HepG2 (cell line): ENCODE results near the gene CUL9. TPM values are rescaled to one million over a fixed set of nuclear protein-coding genes. Genes with fewer than 3 reads are reported as not detected.

Experiments used
- ARID5B ChIP-seq: IDR thresholded peaks from 2 replicates; pipeline ENCODE4 v1.4.0; 2020; ENCODE audit warnings: mild to moderate bottlenecking, missing genetic modification reagents
- CHCHD3 ChIP-seq: sonication (generic); formaldehyde crosslinking; IDR thresholded peaks from 2 replicates; pipeline ENCODE4 v1.8.0; 2022; ENCODE audit warnings: mild to moderate bottlenecking, missing genetic modification reagents, moderate library complexity
- CHD2 ChIP-seq: IDR thresholded peaks from 2 replicates; pipeline ENCODE4 v1.6.1; 2011; ENCODE audit warnings: low read depth, low read length, improper control_type of control experiment
- CREB1 ChIP-seq, 2 experiments: fragments of 450-650 bp in 1 of 2; IDR thresholded peaks; 2 replicates each; pipeline ENCODE4 v1.6.1; 2016 to 2017; ENCODE audit warnings: control low read depth in 1 of 2, mild to moderate bottlenecking in 1 of 2, missing compliant biosample characterization in 1 of 2, missing genetic modification characterization in 1 of 2
- IKZF5 ChIP-seq: IDR thresholded peaks from 2 replicates; pipeline ENCODE4 v1.6.1; 2018; ENCODE audit warnings: missing genetic modification reagents, mild to moderate bottlenecking, missing compliant biosample characterization
- JARID2 ChIP-seq: sonication (generic); formaldehyde crosslinking; IDR thresholded peaks from 2 replicates; pipeline ENCODE4 v1.8.1; 2023; ENCODE audit warnings: missing genetic modification reagents, inconsistent platforms; ENCODE audit not compliant: insufficient replicate concordance
- KLF13 ChIP-seq: sonication (generic); formaldehyde crosslinking; IDR thresholded peaks from 2 replicates; pipeline ENCODE4 v1.4.0; 2020; ENCODE audit warnings: mild to moderate bottlenecking, missing genetic modification reagents
- MED8 ChIP-seq: sonication (generic); formaldehyde crosslinking; IDR thresholded peaks from 2 replicates; pipeline ENCODE4 v1.8.1; 2023; ENCODE audit warnings: mild to moderate bottlenecking, missing genetic modification reagents; ENCODE audit not compliant: insufficient replicate concordance
- MNT ChIP-seq: fragments of 450-650 bp; IDR thresholded peaks from 2 replicates; pipeline ENCODE4 v1.6.1; 2016
- NFE2L1 ChIP-seq: sonication (generic); formaldehyde crosslinking; IDR thresholded peaks from 2 replicates; pipeline ENCODE4 v1.4.0; 2020; ENCODE audit warnings: missing genetic modification reagents, mild to moderate bottlenecking, borderline replicate concordance
- TBP ChIP-seq: sonication (generic); formaldehyde crosslinking; IDR thresholded peaks from 2 replicates; pipeline ENCODE4 v1.5.0; 2020; ENCODE audit warnings: missing genetic modification reagents
- TEAD2 ChIP-seq: sonication (generic); formaldehyde crosslinking; IDR thresholded peaks from 2 replicates; pipeline ENCODE4 v1.9.0; 2021; ENCODE audit warnings: missing genetic modification reagents
- ZC3H4 ChIP-seq: sonication (generic); formaldehyde crosslinking; IDR thresholded peaks from 2 replicates; pipeline ENCODE4 v1.4.0; 2020; ENCODE audit warnings: missing genetic modification reagents, borderline replicate concordance
- ZNF280B ChIP-seq: sonication (generic); formaldehyde crosslinking; IDR thresholded peaks from 2 replicates; pipeline ENCODE4 v1.5.0; 2020; ENCODE audit warnings: missing genetic modification reagents, mild to moderate bottlenecking, borderline replicate concordance
- ZNF317 ChIP-seq: sonication (generic); formaldehyde crosslinking; IDR thresholded peaks from 2 replicates; pipeline ENCODE4 v1.5.0; 2020; ENCODE audit warnings: mild to moderate bottlenecking, missing genetic modification reagents
- ZNF414 ChIP-seq: sonication (generic); formaldehyde crosslinking; IDR thresholded peaks from 2 replicates; pipeline ENCODE4 v1.5.0; 2020; ENCODE audit warnings: missing genetic modification reagents
- ZNF75D ChIP-seq: sonication (generic); formaldehyde crosslinking; IDR thresholded peaks from 2 replicates; pipeline ENCODE4 v1.8.1; 2023; ENCODE audit warnings: missing genetic modification reagents, mild to moderate bottlenecking, borderline replicate concordance
- polyA plus RNA-seq, 8 experiments: library from polyadenylated mRNA; depleted of rRNA in 3 of 8; stranded (reverse) in 7 of 8; unstranded in 1 of 8; fragments of >200 nt; fragmentation: Illumina TruSeq in 4 of 8; extraction: Trizol in 4 of 8; gene quantifications; 2 replicates each; pipeline versions ENCODE4 v1.2.1 to v1.2.3, GENCODE V29; 2011 to 2016; ENCODE audit warnings: low read depth in 4 of 8, missing spikeins in 1 of 8, mixed read lengths in 1 of 8; ENCODE audit not compliant: insufficient read depth in 1 of 8
- total RNA-seq, 5 experiments: library from RNA; depleted of rRNA; stranded (reverse); fragments of >200 nt; fragmentation: Illumina TruSeq; extraction: Trizol; gene quantifications; 2 replicates each; pipeline ENCODE4 v1.2.3, GENCODE V29; 2016; ENCODE audit warnings: low read depth in 1 of 5

Gene CUL9
- total and polyA plus RNA-seq, 2 of the 13 experiments (the other 11 are each of a cell fraction or from before 2014, with no cell fraction given) = 11.4 to 13.7 TPM

GRCh38 chr6:43143235-43144128, 38.5 kb upstream of the CUL9 start (continued):
- TF ChIP-seq ZNF280B (CRISPR knock-in tag) (peak; percentile 70; the same call in 1 of the 2 replicates), NFE2L1 (CRISPR knock-in tag) (no peak), CHCHD3 (CRISPR knock-in tag) (no peak), JARID2 (CRISPR knock-in tag) (no peak), ZNF317 (CRISPR knock-in tag) (0 out of 2 replicates have a peak, but pooled peaks have one; percentile 44), ZNF75D (CRISPR knock-in tag) (no peak), TEAD2 (CRISPR knock-in tag) (no peak), MED8 (CRISPR knock-in tag) (no peak), ZNF414 (CRISPR knock-in tag) (0 out of 2 replicates have a peak, but pooled peaks have one; percentile 59), TBP (CRISPR knock-in tag) (no peak), ZC3H4 (CRISPR knock-in tag) (no peak), CHD2 (peak; percentile 27; the same call in 1 of the 2 replicates), ARID5B (CRISPR knock-in tag) (peak; percentile 73), IKZF5 (CRISPR knock-in tag) (peak; percentile 81; the same call in 1 of the 2 replicates), KLF13 (CRISPR knock-in tag) (no peak), CREB1 (IDR thresholded peaks at IDR 0.05) (no peak), CREB1 (CRISPR knock-in tag; IDR thresholded peaks at IDR 0.05) (no peak), MNT (no peak)
